NCI-H345 treated with DMSO at 0.1 percent for 48 hours (cell line): Measurements from ENCODE around the gene TMF1.
A peak's percentile ranks its signal among the peaks of the same experiment; 100 is the strongest.

ENCODE experiments used
- DNase-seq: peaks from one replicate; lab custom pipeline; 2025; ENCODE audit not compliant: unreplicated experiment; lab: John Stamatoyannopoulos, UW

The TMF1 gene

DNA sequence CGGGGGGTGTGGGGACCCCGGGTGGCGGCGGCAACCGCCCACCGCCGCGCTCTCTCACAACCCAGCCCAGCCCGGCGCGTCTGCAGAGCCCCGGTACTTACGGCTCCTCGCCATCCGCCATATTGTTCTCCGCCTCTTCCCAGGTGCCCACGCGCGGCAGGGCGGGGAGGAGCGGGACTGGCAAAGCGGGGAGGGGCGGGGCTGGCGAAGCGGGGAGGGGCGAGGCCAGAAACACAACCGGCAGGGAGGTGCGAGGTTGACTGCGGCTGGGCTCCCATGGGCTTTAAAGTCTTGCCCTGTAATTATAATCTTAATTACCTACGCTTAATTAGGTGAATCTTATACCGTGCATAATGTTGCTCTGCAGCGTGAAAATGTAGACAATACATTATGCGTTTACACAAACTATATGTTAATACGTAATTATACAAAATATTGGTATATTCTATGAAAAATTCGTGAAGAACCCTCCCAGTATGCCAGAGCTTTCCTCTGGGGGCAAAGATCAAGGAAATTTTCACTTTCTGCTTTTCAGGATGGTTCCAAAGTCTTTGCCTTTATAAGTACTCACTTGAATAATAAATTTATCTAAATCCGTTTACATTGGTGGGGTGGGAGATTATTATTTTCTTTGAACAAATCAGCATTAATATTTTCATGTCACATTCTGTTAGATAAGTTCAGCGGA is 28.2 kb upstream of the TMF1 start, which contains the start of gene UBA3:
TSS of gene UBA3 (minus strand) at position 133 of the 688 bp plus-strand sequence. CDS start at position 121, 12 bp downstream.
- DNase-seq = peak; percentile 54

DNA sequence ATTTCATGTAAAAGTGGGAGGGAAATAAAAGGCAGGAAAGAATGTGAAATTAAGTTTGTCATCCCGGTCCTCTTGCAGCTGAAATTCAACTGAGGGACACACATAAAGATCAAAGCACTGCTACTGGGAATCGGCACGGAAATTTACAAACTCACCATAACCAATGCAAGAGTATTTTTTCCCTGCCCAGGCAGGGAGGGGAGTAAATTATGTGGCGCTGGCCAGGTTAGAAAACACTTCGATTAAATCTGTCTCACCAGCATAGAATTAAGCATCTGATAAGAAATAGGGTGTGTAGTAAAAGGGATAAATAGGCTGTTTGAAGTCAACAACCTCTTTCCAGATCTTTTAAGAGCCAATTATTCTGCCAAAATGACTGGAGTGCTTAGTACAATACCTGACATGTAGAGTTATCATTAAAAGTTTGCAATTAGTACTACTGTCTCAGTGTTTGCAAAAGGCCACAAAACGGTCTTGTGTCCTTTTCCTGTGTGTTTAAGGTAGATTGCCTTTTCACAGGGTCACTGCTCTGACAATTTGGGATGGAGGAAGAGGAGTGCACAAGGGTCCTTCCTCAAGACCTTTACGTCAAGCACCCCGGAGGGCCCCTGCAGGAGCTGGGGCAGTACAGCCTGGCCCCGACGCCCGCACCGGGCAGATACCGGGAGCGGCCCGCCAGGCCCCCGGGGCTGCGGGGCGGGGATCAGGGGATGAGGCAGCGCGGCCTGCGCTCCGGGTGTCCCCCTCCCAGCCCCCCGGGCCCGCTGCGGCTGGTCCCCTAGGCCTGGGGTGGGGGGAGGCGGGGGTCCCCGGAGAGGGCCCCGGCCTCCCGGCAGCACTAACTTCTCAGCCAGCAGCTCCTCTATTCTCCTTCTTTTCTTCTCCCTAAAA is 27.4 kb upstream of the TMF1 start:
- no peak for DNase-seq

DNA sequence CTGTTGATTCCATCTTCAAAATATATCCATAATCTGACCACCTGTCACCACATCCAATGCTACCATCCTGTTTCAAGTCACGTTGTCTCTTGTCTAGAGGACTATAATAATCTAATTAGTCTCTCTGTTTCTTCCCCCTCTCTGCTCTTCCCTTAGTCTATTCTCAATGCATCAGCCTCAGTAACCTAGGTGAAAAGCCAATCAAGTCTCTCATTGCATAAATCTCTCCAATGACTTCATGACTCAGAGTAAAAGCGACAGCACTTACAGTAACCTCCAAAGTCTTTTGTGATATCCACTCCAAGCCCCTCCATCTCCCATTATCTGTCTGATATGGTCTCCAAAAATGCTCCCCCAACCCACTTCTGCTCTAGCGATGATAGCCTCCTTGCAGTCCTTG is 20.8 kb upstream of the TMF1 start:
- DNase-seq = no peak

DNA sequence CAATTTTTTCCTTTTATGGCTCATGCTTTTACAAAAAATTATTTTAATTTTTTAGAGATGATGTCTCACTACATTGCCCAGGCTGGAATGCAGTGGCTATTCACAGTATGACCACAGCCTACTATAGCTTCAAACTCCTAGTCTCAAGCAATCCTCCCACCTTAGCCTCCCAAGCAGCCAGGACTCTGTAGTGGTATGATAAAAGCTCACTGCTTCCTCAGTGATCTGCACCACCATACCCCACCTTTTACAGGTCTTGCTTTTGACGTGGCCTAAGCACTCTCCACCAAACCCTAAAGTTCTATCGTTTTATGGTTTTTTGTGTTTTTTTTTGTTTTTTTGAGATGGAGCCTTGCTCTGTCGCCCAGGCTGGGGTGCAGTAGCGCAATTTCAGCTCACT is 14.0 kb upstream of the TMF1 start:
- DNase-seq = no peak

DNA sequence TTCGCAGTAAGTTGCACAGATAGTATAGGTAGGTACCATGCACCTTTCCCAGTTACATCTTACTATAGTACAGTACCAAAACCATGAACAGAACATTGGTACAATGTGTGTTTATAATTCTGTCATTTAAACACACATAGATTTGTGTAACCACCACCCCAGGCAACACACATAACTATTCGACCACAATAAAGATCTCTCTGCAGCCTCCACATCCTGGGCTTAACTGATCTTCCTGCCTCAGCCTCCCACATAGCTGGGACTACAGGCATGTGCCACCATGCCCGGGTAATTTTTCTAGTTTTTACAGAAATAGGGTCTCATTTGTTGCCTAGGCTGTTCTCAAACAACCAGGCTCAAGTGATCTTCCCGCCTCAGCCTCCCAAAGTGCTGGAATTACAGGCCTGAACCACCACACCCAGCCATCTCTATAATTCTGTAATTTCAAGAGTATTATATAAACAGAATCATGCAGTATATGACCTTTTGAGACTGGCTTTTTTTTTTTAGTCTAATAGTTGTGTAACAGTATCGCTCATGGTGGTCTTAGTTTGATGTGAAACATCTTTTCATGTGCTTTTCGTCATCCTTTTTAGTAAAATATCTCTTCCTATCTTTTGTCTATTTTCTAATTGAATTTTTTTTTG is 13.3 kb upstream of the TMF1 start:
- no peak for DNase-seq

DNA sequence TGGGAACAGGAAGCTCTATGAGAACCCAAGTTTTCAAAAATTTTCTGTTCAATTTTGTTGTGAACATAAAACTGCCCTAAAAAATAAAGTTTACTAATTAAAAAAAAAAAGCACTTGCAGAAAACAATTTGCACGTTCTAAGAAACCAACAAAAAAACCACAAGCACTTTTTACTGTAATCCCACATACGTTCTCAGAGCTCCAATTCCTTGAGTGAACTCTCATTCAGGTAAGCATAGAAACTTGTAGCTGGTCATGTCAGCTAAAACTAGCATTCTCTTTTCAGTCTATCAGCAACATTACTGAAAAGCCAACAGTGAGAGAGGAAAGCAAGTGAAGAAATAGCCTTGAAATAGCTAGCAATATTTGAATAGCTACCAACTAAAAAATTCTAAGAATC is 11.5 kb upstream of the TMF1 start:
- DNase-seq = no peak

DNA sequence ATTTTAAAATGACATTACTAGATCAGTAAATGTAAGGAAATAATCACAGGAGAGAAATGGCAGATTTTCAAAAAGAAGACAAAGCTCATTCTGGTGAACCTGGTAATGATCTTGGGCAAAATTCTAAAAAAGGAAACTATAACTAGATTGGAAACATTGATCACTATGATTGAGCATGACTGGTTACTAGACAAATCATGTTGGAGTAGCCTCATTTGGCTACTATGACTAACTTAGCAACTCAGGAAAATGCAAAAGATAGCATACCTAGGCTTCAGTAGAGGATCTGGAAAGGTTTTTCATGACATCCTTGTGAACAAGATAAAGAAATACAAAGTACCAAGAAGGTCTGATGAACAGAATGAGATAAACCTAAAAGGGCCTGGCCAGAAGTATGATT is 7.6 kb upstream of the TMF1 start:
- no peak for DNase-seq

DNA sequence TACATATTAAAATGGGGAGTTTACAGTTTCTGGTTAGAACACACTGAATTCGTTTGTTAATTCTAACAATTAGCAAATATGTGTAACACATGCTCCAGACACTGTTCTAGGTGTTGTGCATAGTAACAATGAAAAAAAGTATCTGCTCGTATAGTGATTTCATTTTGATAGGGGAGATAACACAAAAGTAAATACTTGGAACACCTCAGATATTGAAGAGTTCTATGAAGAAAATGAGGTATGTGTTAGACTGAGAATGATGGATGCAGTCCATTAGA is 6.8 kb upstream of the TMF1 start:
- no peak for DNase-seq

DNA sequence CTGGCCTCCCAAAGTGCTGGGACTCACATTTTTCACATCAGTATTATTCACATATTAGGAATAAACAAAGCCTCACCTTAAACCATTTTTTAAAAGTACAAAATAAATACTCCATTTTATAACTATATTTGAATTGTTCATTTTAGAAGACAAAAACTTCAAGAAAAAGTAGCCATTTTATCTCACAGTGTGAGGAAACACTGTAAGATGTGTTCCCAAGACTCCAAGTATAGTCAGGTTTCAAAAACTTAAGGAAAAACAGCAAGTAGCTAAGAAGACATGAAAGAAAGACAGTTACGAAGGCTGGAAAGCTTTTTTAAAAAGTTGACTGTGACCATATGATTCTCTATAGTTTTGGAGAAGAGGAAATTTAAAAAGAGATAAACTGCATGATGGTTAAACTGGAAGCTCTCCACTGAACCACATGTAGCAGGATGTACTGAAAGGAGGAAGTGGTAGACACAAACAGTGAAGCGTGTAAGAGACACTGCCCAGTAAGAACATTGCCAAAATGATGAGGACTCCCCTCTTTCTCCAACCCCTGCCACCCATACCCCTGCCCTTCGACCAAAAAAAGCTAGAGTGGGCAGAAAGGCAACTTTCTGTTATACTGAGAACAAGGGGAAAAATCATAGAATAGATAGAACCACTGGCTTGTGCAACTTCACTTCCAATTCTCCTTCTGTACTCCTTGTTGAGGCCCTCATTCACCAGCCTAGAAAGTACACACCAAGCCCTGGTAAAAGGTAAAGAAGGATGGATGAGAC is 6.2 kb upstream of the TMF1 start:
- no peak for DNase-seq

DNA sequence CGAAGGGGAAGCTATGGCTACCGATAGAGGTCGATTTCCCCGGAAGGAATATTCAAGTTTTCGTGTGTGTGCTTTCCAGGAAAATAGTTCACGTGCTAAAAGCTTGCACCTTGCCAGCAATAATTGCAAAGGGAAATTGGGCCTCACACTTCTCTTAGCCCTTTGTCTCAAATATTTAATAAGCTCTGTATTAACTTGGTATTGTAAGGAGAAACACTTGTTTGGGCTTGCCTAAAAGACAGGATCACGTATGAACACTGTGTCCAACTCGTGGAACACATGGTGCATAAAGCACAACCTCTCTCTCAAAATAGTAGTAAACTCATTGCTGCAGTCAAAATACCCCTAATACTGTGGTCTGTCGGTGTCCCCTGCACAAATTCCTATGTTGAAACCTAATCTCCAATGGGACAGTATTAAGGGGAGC is 352 bp upstream of the TMF1 start:
- DNase-seq = no peak

DNA sequence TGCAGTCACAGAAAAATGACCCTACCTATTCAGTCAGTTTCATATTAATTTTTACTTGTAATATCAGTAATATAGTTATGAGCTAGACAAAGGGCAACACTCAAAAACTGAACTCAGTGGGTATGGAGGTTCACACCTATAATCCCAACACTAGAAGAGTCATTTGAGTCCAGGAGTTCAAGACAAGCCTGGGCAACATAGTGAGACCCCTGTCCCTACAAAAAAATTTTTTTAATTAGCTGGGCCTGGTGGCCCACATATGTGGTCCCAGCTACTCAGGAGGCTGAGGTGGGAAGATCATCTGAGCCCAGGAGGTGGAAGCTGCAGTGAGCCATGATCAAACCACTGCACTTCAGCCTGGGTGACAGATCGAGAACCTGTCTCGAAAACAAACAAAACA is 3.1 kb downstream of the TMF1 start:
- DNase-seq = no peak

DNA sequence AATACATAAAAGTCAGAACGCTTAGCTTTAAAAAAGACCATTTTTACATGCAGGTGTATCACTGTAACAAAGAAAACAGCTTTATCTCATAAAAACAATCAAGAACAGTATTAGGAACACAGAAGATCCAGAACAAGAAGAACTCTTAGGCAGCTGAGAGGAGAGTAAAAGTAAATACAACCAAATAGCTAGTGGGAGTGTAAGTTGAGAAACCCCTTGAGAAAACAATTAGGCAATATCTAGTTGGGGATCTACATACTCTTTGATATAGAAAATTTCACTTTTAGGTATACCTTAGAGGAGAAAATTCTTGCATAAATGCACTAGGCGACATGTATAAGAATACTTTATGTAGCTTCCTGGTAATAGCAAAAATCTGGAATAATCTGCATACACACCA is 7.5 kb downstream of the TMF1 start:
- no peak for DNase-seq

DNA sequence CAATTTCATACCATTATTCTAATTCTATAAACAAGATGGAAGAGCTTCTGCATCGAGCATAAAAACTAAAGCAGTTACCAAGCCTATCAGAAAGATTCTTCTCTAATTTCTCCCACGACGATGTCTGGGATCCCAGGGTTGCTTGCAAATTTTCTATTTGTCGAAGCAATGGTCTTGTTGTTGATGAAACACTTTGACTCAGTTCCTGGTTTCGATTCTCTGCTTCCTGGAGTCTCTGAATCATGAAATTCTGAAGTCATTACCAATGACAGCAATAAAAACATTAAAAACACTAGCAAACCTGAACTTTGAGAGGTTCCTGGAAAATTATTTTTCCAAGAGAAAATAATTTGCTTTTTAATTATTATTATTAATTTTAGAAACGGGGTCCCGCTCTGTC is 18.7 kb downstream of the TMF1 start:
- no peak for DNase-seq

DNA sequence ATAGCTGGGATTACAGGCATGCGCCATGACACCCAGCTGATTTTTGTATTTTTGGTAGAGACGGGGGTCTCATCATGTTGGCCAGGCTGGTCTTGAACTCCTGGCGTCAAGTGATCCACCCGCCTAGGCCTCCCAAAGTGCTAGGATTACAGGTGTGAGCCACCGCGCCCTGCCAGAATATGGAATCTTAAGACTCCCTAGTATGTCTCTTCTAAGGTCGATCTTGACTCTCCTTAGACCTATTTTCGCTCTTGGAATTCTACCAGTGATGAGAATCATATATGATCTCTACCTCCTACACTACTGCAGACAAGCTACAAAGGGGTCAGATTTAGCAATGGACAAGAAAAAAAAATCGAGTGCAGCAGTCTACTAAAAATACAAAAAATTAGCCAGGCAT is 19.4 kb downstream of the TMF1 start:
- DNase-seq = no peak

DNA sequence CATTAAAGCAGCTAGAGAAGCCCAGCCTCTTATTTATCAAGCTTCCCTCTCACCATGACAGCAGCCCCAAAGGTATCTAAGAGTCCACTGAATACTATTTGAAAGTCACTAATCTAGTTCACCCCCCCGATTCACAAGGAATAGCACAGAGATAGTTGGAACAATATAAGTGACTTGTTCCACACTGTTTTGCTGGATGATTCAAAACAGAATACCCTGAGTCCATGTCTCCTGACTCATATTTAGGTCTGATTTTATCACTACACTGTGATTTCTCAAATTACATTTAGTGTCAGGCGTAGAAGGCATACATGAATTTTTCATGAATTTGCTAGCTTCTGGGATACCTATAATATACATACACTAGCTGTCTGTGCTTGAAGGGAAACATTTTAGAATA is 20.0 kb downstream of the TMF1 start:
- DNase-seq = no peak

DNA sequence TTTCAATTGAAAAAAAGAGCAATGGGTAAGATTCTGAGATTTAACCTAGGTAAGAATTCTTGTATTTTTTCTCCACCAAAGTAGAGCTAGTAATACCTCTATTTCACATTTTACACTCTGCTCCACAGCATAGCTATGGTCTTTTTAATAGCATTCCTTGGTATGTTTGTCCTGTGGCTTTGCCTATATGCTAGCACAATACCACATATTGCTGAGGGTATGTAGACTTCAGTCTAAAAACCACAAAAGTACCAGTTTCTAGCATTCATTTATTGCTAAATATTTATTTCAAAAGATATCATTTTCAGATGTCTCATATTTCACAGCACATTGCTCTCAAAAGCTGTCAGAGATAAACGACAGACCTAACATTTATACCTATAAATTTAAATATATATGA is 20.5 kb downstream of the TMF1 start:
- DNase-seq = no peak

DNA sequence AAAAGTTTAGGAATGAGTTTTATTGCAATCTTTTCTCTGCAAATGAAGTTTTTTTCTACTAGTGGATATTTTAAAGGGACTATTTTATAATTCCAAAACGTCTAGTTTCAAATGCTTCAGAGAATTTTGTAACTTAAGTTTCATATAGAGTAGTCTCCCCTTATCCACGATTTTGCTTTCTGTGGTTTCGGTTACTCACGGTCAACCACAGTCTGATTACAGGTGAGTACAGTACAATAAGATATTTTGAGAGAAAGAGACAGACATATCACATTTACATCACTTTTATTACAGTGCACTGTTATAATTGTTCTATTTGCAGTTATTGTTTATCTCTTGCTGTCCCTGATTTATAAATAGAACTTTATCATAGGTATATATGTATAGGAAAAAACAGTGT is 31.3 kb downstream of the TMF1 start:
- no peak for DNase-seq

DNA sequence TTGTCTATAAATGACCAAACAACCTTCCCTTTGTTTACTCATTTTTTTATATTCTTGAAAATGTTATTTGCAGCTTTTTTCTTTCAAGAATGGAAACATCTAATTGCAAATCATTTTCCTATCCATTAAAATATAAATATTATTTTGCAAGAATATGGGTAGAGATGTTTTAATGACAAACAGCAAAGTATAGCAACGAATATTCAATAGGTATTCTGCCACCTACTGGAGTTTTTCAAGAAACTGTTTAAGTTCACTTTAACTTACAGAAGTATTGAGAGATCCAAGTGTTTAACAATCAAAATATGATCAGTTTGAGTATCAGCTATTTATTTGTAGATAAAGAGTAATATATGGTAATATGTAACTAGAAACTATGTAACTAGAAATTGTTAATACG is 31.7 kb downstream of the TMF1 start:
- DNase-seq = no peak

DNA sequence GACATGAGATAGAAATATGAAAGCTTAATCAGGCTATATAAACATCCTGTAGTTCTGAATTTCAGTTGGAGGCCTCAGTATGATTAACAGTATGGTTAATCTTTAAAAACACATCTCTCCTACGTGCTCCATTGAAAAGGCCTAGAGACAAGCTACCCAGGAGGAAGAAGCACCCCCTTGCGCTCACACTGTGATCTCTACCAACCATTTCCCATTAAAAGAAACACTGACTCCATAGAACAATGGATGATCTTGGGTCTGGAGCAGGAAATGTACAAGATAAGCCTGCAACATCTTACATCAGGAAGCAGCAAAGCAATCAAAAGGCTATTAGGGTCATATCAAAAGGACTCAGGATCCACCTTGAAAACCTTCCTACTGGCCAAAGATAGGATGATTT is 35.2 kb downstream of the TMF1 start:
- DNase-seq = no peak

DNA sequence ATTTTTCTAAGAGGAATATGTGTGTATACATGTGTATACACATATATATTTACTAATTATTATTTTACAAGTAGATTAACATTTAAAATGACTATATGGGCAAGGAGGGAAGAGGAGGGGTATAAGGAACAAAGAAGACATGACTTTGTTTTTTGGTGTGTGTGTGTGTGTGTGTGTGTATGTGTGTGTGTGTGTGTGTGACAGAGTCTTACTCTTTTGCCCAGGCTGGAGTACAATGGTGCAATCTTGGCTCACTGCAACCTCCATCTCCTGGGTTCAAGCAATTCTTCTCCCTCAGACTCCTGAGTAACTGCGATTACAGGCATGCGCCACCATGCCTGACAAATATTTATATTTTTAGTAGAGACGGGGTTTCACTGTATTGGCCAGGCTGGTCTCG is 36.0 kb downstream of the TMF1 start:
- no peak for DNase-seq

DNA sequence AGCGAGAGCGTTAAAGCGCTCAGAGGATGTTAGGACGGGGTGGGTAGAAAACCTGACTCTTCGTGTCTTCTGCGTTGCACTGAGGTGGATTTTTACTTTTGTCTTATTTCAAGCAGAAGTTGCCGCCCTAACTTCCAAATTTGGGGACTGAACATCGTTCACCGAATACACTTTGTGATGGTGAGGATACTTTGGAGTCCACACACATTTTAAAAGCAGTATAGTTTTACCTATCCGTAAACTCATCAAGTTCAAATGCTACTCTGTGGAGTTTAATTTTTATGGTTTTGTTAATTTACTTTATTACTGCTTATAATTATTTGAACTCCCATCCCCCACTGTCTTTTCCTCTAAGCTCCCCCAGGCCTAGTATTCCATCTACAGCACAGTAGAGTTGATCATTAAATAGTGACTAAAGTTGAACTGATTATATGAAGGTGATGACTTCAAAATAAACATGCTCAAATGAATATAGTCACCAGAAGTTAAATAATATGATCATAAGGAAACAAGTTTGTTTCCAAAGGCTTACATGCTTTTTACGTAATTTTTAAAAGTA is 38.0 kb downstream of the TMF1 start:
- DNase-seq = no peak
